Endothelial cell of umbilical vein (primary cell): ENCODE results near the gene TBL3. TPM values are rescaled to one million over a fixed set of nuclear protein-coding genes. Genes with fewer than 3 reads are reported as not detected.

ENCODE experiments used
- polyA plus RNA-seq, 4 experiments: library from polyadenylated mRNA; depleted of rRNA in 3 of 4; stranded (reverse) in 3 of 4; unstranded in 1 of 4; fragments of >200 nt; gene quantifications; 2 replicates each; pipeline versions ENCODE4 v1.2.1 to v1.2.3, GENCODE V29; 2011 to 2012; ENCODE audit warnings: missing spikeins in 1 of 4
- small RNA-seq: library from RNA; depleted of rRNA; stranded (forward); fragments of <200 nt; gene quantifications from one replicate; pipeline ENCODE3, GENCODE V24; 2012; ENCODE audit warnings: low replicate concordance, low read depth; ENCODE audit not compliant: insufficient read depth, insufficient read length
- total RNA-seq: library from RNA; stranded (reverse); gene quantifications from 2 replicates; pipeline ENCODE4 v1.2.3, GENCODE V29; 2021

Gene TBL3
- total and polyA plus RNA-seq, 2 donors (not counting 3 experiments of a cell fraction or from before 2014, with no cell fraction given): 42.2 to 77.1 TPM

Small RNAs within 50 kb of the gene (small RNA-seq; reads per million reads assigned to genes)
- gene AC005363.2: not detected
- not detected for gene RN7SL219P
- gene SNORA10: not detected
- not detected for gene SNORA64

Other genes with a start within 250 kb of the TBL3 start
- 32.0 and 38.2 TPM in 2 replicates for gene NME3, start 200.5 kb upstream of the TBL3 start, total RNA-seq
- 74.4 and 133 TPM in 2 replicates for gene NME3, start 200.5 kb upstream of the TBL3 start, polyA plus RNA-seq
- gene EME2, start 199.2 kb upstream of the TBL3 start, total RNA-seq: 15.2 and 21.4 TPM in 2 replicates
- gene EME2, start 199.2 kb upstream of the TBL3 start, polyA plus RNA-seq: 9.7 and 11.5 TPM in 2 replicates
- gene MRPS34, start 198.9 kb upstream of the TBL3 start, total RNA-seq: 85.2 and 102 TPM in 2 replicates
- 82.1 and 93.8 TPM in 2 replicates for gene MRPS34, start 198.9 kb upstream of the TBL3 start, polyA plus RNA-seq
- gene SPSB3, start 189.5 kb upstream of the TBL3 start, total RNA-seq: 39.0 and 40.5 TPM in 2 replicates
- gene SPSB3, start 189.5 kb upstream of the TBL3 start, polyA plus RNA-seq: 86.2 and 107 TPM in 2 replicates
- 55.0 and 58.2 TPM in 2 replicates for gene NUBP2, start 189.1 kb upstream of the TBL3 start, total RNA-seq
- 69.6 and 85.4 TPM in 2 replicates for gene NUBP2, start 189.1 kb upstream of the TBL3 start, polyA plus RNA-seq
- not detected in 2 replicates for gene IGFALS, start 178.3 kb upstream of the TBL3 start, total RNA-seq
- gene IGFALS, start 178.3 kb upstream of the TBL3 start, polyA plus RNA-seq: 0.03 TPM in 1 of 2 replicates, not detected in the other
- 54.3 and 56.4 TPM in 2 replicates for gene HAGH, start 145.2 kb upstream of the TBL3 start, total RNA-seq
- 84.2 and 122 TPM in 2 replicates for gene HAGH, start 145.2 kb upstream of the TBL3 start, polyA plus RNA-seq
- gene FAHD1, start 144.8 kb upstream of the TBL3 start, total RNA-seq: 27.9 and 44.8 TPM in 2 replicates
- gene FAHD1, start 144.8 kb upstream of the TBL3 start, polyA plus RNA-seq: 69.2 and 85.0 TPM in 2 replicates
- not detected in 2 replicates for gene MEIOB, start 99.9 kb upstream of the TBL3 start, total RNA-seq
- gene MEIOB, start 99.9 kb upstream of the TBL3 start, polyA plus RNA-seq: 0.04 TPM in 1 of 2 replicates, not detected in the other
- gene HS3ST6, start 53.6 kb upstream of the TBL3 start, total RNA-seq: not detected in 2 replicates
- not detected in 2 replicates for gene HS3ST6, start 53.6 kb upstream of the TBL3 start, polyA plus RNA-seq
- 20.7 and 25.0 TPM in 2 replicates for gene MSRB1, start 28.9 kb upstream of the TBL3 start, total RNA-seq
- gene MSRB1, start 28.9 kb upstream of the TBL3 start, polyA plus RNA-seq: 42.1 and 54.6 TPM in 2 replicates
- not detected in 2 replicates for gene RPL3L, start 17.4 kb upstream of the TBL3 start, total RNA-seq
- gene RPL3L, start 17.4 kb upstream of the TBL3 start, polyA plus RNA-seq: not detected in 2 replicates
- 124 and 144 TPM in 2 replicates for gene NDUFB10, start 12.5 kb upstream of the TBL3 start, total RNA-seq
- gene NDUFB10, start 12.5 kb upstream of the TBL3 start, polyA plus RNA-seq: 167 and 192 TPM in 2 replicates
- gene RPS2, start 7.2 kb upstream of the TBL3 start, total RNA-seq: 2,793 and 3,036 TPM in 2 replicates
- 9,021 and 12,733 TPM in 2 replicates for gene RPS2, start 7.2 kb upstream of the TBL3 start, polyA plus RNA-seq
- gene RNF151, start 5.2 kb upstream of the TBL3 start, total RNA-seq: not detected in 2 replicates
- gene RNF151, start 5.2 kb upstream of the TBL3 start, polyA plus RNA-seq: not detected in 2 replicates
- gene NOXO1, start 9.4 kb downstream of the TBL3 start, total RNA-seq: 0.60 TPM in 1 of 2 replicates, not detected in the other
- gene NOXO1, start 9.4 kb downstream of the TBL3 start, polyA plus RNA-seq: 0.37 and 0.40 TPM in 2 replicates
- gene GFER, start 12.1 kb downstream of the TBL3 start, total RNA-seq: 29.9 and 30.5 TPM in 2 replicates
- 13.7 and 26.0 TPM in 2 replicates for gene GFER, start 12.1 kb downstream of the TBL3 start, polyA plus RNA-seq
- gene SYNGR3, start 17.9 kb downstream of the TBL3 start, total RNA-seq: 0.81 and 0.95 TPM in 2 replicates
- 1.4 and 2.6 TPM in 2 replicates for gene SYNGR3, start 17.9 kb downstream of the TBL3 start, polyA plus RNA-seq
- gene ZNF598, start 37.8 kb downstream of the TBL3 start, total RNA-seq: 60.5 and 67.0 TPM in 2 replicates
- gene ZNF598, start 37.8 kb downstream of the TBL3 start, polyA plus RNA-seq: 43.3 TPM in 2 replicates
- gene NPW, start 47.7 kb downstream of the TBL3 start, total RNA-seq: 3.3 and 3.9 TPM in 2 replicates
- 0.84 and 1.8 TPM in 2 replicates for gene NPW, start 47.7 kb downstream of the TBL3 start, polyA plus RNA-seq
- 71.2 and 77.7 TPM in 2 replicates for gene NHERF2, start 54.8 kb downstream of the TBL3 start, total RNA-seq
- 65.2 and 84.5 TPM in 2 replicates for gene NHERF2, start 54.8 kb downstream of the TBL3 start, polyA plus RNA-seq
- gene NTHL1, start 75.8 kb downstream of the TBL3 start, total RNA-seq: 35.3 and 39.8 TPM in 2 replicates
- gene NTHL1, start 75.8 kb downstream of the TBL3 start, polyA plus RNA-seq: 65.8 and 77.9 TPM in 2 replicates
- gene TSC2, start 75.9 kb downstream of the TBL3 start, total RNA-seq: 144 TPM in 2 replicates
- gene TSC2, start 75.9 kb downstream of the TBL3 start, polyA plus RNA-seq: 87.9 and 116 TPM in 2 replicates
- 92.1 and 102 TPM in 2 replicates for gene PKD1, start 163.8 kb downstream of the TBL3 start, total RNA-seq
- 52.5 and 62.3 TPM in 2 replicates for gene PKD1, start 163.8 kb downstream of the TBL3 start, polyA plus RNA-seq
- gene RAB26, start 176.6 kb downstream of the TBL3 start, total RNA-seq: 0.91 and 1.6 TPM in 2 replicates
- 2.0 and 3.1 TPM in 2 replicates for gene RAB26, start 176.6 kb downstream of the TBL3 start, polyA plus RNA-seq
- gene TRAF7, start 183.7 kb downstream of the TBL3 start, total RNA-seq: 141 and 159 TPM in 2 replicates
- 175 and 191 TPM in 2 replicates for gene TRAF7, start 183.7 kb downstream of the TBL3 start, polyA plus RNA-seq
- gene CASKIN1, start 224.6 kb downstream of the TBL3 start, total RNA-seq: 0.35 and 0.58 TPM in 2 replicates
- gene CASKIN1, start 224.6 kb downstream of the TBL3 start, polyA plus RNA-seq: 0.10 and 0.11 TPM in 2 replicates
- gene MLST8, start 233.4 kb downstream of the TBL3 start, total RNA-seq: 36.9 and 37.0 TPM in 2 replicates
- gene MLST8, start 233.4 kb downstream of the TBL3 start, polyA plus RNA-seq: 129 and 181 TPM in 2 replicates
- gene BRICD5, start 238.8 kb downstream of the TBL3 start, total RNA-seq: 8.4 and 10.2 TPM in 2 replicates
- 5.6 and 9.3 TPM in 2 replicates for gene BRICD5, start 238.8 kb downstream of the TBL3 start, polyA plus RNA-seq
- gene PGP, start 242.8 kb downstream of the TBL3 start, total RNA-seq: 29.6 and 32.0 TPM in 2 replicates
- gene PGP, start 242.8 kb downstream of the TBL3 start, polyA plus RNA-seq: 28.5 and 40.0 TPM in 2 replicates